Measurements from ENCODE around the gene GALNT12. TPM values are rescaled to one million over a fixed set of nuclear protein-coding genes. Genes with fewer than 3 reads are reported as not detected.

GALNT12 gene
- total and polyA plus RNA-seq, 4 donors: 0.16 to 1.4 (median 0.25) TPM; not detected in 1

DNA sequence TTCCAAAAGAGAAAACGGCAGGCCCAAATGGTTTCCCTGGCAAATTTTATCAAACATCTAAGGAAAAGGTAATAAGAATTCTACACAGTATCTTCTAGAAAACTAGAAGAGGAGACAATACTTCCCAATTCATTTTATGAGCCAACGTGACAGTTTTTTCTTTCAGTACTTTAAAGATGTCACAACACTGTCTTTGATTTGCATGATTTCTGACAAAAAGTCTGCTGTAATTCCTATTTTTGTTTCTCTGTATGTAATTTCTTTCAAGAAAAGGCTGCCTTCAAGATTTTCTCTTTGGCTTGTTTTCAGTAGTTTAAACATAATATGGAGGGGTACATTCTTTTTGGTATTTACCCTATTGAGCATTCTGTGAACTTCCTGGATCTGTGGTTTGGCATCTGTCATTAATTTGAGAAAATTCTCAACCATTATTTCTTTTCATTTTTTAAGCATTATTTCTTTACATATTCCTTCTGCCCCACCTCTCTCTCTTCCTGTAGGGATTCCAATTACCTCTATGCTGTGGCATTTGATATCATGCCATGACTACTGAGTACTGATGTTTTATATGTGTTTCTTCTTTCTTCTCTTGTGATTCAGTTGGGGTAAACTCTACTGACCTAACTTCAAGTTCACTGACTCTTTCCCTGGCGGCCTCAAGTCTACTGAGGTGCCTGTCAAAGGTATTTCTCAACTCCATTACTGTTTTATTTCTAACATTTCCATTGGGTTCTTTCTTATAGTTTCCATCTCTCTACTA lies 43.3 kb upstream of the GALNT12 start:
- WGBS: 95% methylated on average over 3 of the region's 3 CpGs
- no peaks in the 10 kb centered on the region for H3K9me3 ChIP-seq (ENCODE audit: control insufficient read depth in 4 of 4, low read length in 3 of 4)
- no peak overlapping the region for H3K27ac ChIP-seq (ENCODE audit: low read depth in 1 of 2, low read length in 2 of 2)
- no peak overlapping the region for H3K4me3 ChIP-seq (ENCODE audit: low read depth in 1 of 3, low read length in 3 of 3)
- H3K27me3 ChIP-seq (ENCODE audit: control insufficient read depth in 4 of 4, insufficient read depth in 4 of 4, low read length in 3 of 4): no peaks in the 10 kb centered on the region
- TF ChIP-seq NR2F2 (IDR thresholded peaks at IDR 0.05): no peak
- no peak for TF ChIP-seq JUND (IDR thresholded peaks at IDR 0.05)
- TF ChIP-seq, protein P1, sequence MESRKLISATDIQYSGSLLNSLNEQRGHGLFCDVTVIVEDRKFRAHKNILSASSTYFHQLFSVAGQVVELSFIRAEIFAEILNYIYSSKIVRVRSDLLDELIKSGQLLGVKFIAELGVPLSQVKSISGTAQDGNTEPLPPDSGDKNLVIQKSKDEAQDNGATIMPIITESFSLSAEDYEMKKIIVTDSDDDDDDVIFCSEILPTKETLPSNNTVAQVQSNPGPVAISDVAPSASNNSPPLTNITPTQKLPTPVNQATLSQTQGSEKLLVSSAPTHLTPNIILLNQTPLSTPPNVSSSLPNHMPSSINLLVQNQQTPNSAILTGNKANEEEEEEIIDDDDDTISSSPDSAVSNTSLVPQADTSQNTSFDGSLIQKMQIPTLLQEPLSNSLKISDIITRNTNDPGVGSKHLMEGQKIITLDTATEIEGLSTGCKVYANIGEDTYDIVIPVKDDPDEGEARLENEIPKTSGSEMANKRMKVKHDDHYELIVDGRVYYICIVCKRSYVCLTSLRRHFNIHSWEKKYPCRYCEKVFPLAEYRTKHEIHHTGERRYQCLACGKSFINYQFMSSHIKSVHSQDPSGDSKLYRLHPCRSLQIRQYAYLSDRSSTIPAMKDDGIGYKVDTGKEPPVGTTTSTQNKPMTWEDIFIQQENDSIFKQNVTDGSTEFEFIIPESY (IDR thresholded peaks at IDR 0.05): no peak
- TF ChIP-seq, protein P2, sequence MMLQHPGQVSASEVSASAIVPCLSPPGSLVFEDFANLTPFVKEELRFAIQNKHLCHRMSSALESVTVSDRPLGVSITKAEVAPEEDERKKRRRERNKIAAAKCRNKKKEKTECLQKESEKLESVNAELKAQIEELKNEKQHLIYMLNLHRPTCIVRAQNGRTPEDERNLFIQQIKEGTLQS (IDR thresholded peaks at IDR 0.05): no peak
- TF ChIP-seq FOXA1 (IDR thresholded peaks at IDR 0.05): no peak
- no peak for TF ChIP-seq FOXA2 (IDR thresholded peaks at IDR 0.05)
- no peak for TF ChIP-seq HNF4G (IDR thresholded peaks at IDR 0.05)
- TF ChIP-seq TAF1 (conservative IDR thresholded peaks at IDR 0.05): no peak
- TF ChIP-seq YY1 (IDR thresholded peaks at IDR 0.05): no peak
- TF ChIP-seq, protein P3, sequence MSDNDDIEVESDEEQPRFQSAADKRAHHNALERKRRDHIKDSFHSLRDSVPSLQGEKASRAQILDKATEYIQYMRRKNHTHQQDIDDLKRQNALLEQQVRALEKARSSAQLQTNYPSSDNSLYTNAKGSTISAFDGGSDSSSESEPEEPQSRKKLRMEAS (IDR thresholded peaks at IDR 0.05): no peak
- no peak for TF ChIP-seq HNF4A (conservative IDR thresholded peaks at IDR 0.05)
- no peak for TF ChIP-seq EGR1 (IDR thresholded peaks at IDR 0.05; ENCODE audit: low read depth in 2 of 2)
- TF ChIP-seq, protein P4, sequence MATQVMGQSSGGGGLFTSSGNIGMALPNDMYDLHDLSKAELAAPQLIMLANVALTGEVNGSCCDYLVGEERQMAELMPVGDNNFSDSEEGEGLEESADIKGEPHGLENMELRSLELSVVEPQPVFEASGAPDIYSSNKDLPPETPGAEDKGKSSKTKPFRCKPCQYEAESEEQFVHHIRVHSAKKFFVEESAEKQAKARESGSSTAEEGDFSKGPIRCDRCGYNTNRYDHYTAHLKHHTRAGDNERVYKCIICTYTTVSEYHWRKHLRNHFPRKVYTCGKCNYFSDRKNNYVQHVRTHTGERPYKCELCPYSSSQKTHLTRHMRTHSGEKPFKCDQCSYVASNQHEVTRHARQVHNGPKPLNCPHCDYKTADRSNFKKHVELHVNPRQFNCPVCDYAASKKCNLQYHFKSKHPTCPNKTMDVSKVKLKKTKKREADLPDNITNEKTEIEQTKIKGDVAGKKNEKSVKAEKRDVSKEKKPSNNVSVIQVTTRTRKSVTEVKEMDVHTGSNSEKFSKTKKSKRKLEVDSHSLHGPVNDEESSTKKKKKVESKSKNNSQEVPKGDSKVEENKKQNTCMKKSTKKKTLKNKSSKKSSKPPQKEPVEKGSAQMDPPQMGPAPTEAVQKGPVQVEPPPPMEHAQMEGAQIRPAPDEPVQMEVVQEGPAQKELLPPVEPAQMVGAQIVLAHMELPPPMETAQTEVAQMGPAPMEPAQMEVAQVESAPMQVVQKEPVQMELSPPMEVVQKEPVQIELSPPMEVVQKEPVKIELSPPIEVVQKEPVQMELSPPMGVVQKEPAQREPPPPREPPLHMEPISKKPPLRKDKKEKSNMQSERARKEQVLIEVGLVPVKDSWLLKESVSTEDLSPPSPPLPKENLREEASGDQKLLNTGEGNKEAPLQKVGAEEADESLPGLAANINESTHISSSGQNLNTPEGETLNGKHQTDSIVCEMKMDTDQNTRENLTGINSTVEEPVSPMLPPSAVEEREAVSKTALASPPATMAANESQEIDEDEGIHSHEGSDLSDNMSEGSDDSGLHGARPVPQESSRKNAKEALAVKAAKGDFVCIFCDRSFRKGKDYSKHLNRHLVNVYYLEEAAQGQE (IDR thresholded peaks at IDR 0.05): no peak
- TF ChIP-seq, protein P5, sequence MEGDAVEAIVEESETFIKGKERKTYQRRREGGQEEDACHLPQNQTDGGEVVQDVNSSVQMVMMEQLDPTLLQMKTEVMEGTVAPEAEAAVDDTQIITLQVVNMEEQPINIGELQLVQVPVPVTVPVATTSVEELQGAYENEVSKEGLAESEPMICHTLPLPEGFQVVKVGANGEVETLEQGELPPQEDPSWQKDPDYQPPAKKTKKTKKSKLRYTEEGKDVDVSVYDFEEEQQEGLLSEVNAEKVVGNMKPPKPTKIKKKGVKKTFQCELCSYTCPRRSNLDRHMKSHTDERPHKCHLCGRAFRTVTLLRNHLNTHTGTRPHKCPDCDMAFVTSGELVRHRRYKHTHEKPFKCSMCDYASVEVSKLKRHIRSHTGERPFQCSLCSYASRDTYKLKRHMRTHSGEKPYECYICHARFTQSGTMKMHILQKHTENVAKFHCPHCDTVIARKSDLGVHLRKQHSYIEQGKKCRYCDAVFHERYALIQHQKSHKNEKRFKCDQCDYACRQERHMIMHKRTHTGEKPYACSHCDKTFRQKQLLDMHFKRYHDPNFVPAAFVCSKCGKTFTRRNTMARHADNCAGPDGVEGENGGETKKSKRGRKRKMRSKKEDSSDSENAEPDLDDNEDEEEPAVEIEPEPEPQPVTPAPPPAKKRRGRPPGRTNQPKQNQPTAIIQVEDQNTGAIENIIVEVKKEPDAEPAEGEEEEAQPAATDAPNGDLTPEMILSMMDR (IDR thresholded peaks at IDR 0.05; ENCODE audit: low read depth, low read length, missing input control): no peak
- TF ChIP-seq RAD21 (IDR thresholded peaks at IDR 0.05): no peak
- no peak for TF ChIP-seq GABPA (IDR thresholded peaks at IDR 0.05 in 1 of 2, conservative IDR thresholded peaks at IDR 0.05 in 1 of 2)
- no peak for TF ChIP-seq RXRA (IDR thresholded peaks at IDR 0.05)
- H3K9ac ChIP-seq (ENCODE audit: low read depth in 1 of 2, low read length in 2 of 2): no peak overlapping the region
- no peaks in the 10 kb centered on the region for H3K4me1 ChIP-seq (ENCODE audit: control insufficient read depth in 4 of 4, insufficient read depth in 4 of 4, low read length in 3 of 4)
- DNase-seq (ENCODE audit: low spot score): no peak
- H3K36me3 ChIP-seq (ENCODE audit: control insufficient read depth in 4 of 4, insufficient read depth in 3 of 4, low read depth in 1 of 4, low read length in 3 of 4): peaks cover 0 to 5% (median 0%) of the 10 kb centered on the region in 4 donors
